ENCODE results near the gene BDH2. TPM values are rescaled to one million over a fixed set of nuclear protein-coding genes. Genes with fewer than 3 reads are reported as not detected.

BDH2 gene
- total and polyA plus RNA-seq, 2 of the 4 experiments (the other 2 are of a cell fraction), result 49.7 to 52.2 TPM

- H2BK5ac ChIP-seq (ENCODE audit: low read depth, low read length, poor library complexity, severe bottlenecking), result no peak overlapping the region
- in situ Hi-C loops (cut with MboI; ENCODE audit: low sequenced_read_pairs), result loop anchor here (10.0 kb wide), 1 partner anchor 647 kb away; no protein-coding TSS in a partner anchor
- H3K36me3 ChIP-seq (ENCODE audit: control insufficient read depth, insufficient read depth, low read length), result peaks cover 24% of the 10 kb centered on the region
- no peak overlapping the region for H3K4me3 ChIP-seq (ENCODE audit: insufficient read depth, low read depth, low read length)
- peak; percentile 79 for DNase-seq
- WGBS, 2 experiments (ENCODE audit: extremely low coverage in 2 of 2, insufficient read length in 1 of 2), result no CpG with 5 or more reads among the region's 3 CpGs
- no TSS peak for BruUV-seq (replicated peaks)
- ChIA-PET POLR2A (ENCODE audit: unreplicated experiment) (interaction anchor here (0.6 kb wide), 1 partner anchor 15 kb away, joined by 7 read pairs; the partner anchor contains the start of gene SLC9B2), CTCF (interaction anchor here (0.5 to 1.7 kb wide), 12 partner anchors 8 to 478 kb away, joined by 3 to 13 read pairs (median 4); no protein-coding TSS in a partner anchor)
- H3K4me2 ChIP-seq (ENCODE audit: low read depth, low read length), result no peak overlapping the region
- no peaks in the 10 kb centered on the region for H3K27me3 ChIP-seq (ENCODE audit: control insufficient read depth, insufficient read depth, low read length)
- peak overlapping the region; percentile 29 for H2AFZ ChIP-seq (replicated peaks; ENCODE audit: low read length, poor library complexity)
- H3K27ac ChIP-seq (ENCODE audit: insufficient read depth, low read length), result no peak overlapping the region
- no peak overlapping the region for H2AK9ac ChIP-seq (replicated peaks; ENCODE audit: low read depth, low read length, poor library complexity)
- dilution Hi-C loops (cut with HindIII; ENCODE audit: low sequenced_read_pairs, unreplicated experiment), result no loop called here
- ATAC-seq (ENCODE audit: low read depth), result peak; percentile 77
- no peaks in the 10 kb centered on the region for H3K9me1 ChIP-seq (ENCODE audit: insufficient read depth, low read length)
- intact Hi-C loops (cut with micrococcal nuclease), result loop anchor here (1.0 to 10.0 kb wide), 4 partner anchors 44 to 747 kb away; partner anchors contain the start of gene SLC39A8
- H2BK15ac ChIP-seq (ENCODE audit: low read depth, low read length), result no peak overlapping the region
- no peak overlapping the region for H2BK120ac ChIP-seq (ENCODE audit: low read depth, low read length)
- H2BK20ac ChIP-seq (ENCODE audit: low read depth, low read length), result no peak overlapping the region
- H4K5ac ChIP-seq (ENCODE audit: low read depth, low read length), result no peak overlapping the region
- no peak overlapping the region for H3K56ac ChIP-seq (ENCODE audit: extremely low read depth, insufficient read depth, low read length)
- no peak overlapping the region for H4K91ac ChIP-seq (ENCODE audit: insufficient read depth, low read depth, low read length)
- H3K14ac ChIP-seq (replicated peaks; ENCODE audit: low read depth, low read length), result no peak overlapping the region
- no peak overlapping the region for H3K9ac ChIP-seq (ENCODE audit: low read depth, low read length)
- no peaks in the 10 kb centered on the region for H4K20me1 ChIP-seq (ENCODE audit: insufficient read depth, low read length)
- no peak overlapping the region for H3K18ac ChIP-seq (ENCODE audit: low read depth, low read length)
- TF ChIP-seq RAD21 (IDR thresholded peaks at IDR 0.05; ENCODE audit: low read length), result peak; percentile 88
- peak; percentile 85 for TF ChIP-seq CTCF (conservative IDR thresholded peaks at IDR 0.05; ENCODE audit: low read depth, low read length)
- peak; percentile 72 for TF ChIP-seq SMC3 (IDR thresholded peaks at IDR 0.05; ENCODE audit: low read depth, low read length)
- no peak for TF ChIP-seq POLR2A (IDR thresholded peaks at IDR 0.05; ENCODE audit: low read depth, low read length)
- H3K9me3 ChIP-seq (ENCODE audit: control insufficient read depth, insufficient read depth, low read length), result no peaks in the 10 kb centered on the region
- no peak overlapping the region for H2AK5ac ChIP-seq (ENCODE audit: low read depth, low read length)
- H3K23ac ChIP-seq (ENCODE audit: low read depth, low read length), result no peak overlapping the region
- peaks cover 2% of the 10 kb centered on the region; the same call in 1 of the 2 replicates for H3K4me1 ChIP-seq (ENCODE audit: control insufficient read depth, insufficient read depth, low read length)
- H3K79me1 ChIP-seq (ENCODE audit: low read depth in 1 of 2, low read length in 2 of 2), result peaks cover 0 to 2% of the 10 kb centered on the region in 2 experiments; a peak in 1 of 4 replicates
- no peak overlapping the region for H3K4ac ChIP-seq (ENCODE audit: low read depth, low read length)
- H4K8ac ChIP-seq (ENCODE audit: low read depth in 2 of 2, low read length in 2 of 2), result no peak overlapping the region
These were observed 7.9 kb downstream of the BDH2 start for GRCh38 chr4:103091601-103092223.

Data from IMR-90 (cell line).